Keratinocyte (primary cell): Measurements from ENCODE around the gene OR51E2. TPM values are rescaled to one million over a fixed set of nuclear protein-coding genes. Genes with fewer than 3 reads are reported as not detected.

ENCODE experiments used
- DNase-seq: peaks from one replicate; pipeline ENCODE4 v3.0.0-alpha.2; 2011; ENCODE audit warnings: low read depth, missing footprints, low spot score
- FAIRE-seq: peaks from 2 replicates; lab custom pipeline; 2011; peaks lifted over from hg19 to GRCh38; lab: Jason Lieb, UNC
- H2AFZ ChIP-seq: 2 replicates; pipeline ENCODE4 v1.6.0; 2012; ENCODE audit warnings: low read length, control low read depth, inconsistent platforms; ENCODE audit not compliant: control insufficient read depth
- H3K27ac ChIP-seq: 2 replicates; pipeline ENCODE4 v1.5.1; 2011; ENCODE audit warnings: low read length; ENCODE audit not compliant: control insufficient read depth, insufficient read depth
- H3K27me3 ChIP-seq: 3 replicates; pipeline ENCODE4 v1.6.0; 2011; ENCODE audit warnings: low read length; ENCODE audit not compliant: control insufficient read depth, insufficient read depth; ENCODE audit errors: extremely low read depth
- H3K36me3 ChIP-seq, 2 experiments: 2 replicates in 1 of 2; 3 replicates in 1 of 2; pipeline ENCODE4 v1.5.1; 2011; ENCODE audit warnings: low read length in 2 of 2, mild to moderate bottlenecking in 1 of 2; ENCODE audit not compliant: control insufficient read depth in 2 of 2, insufficient read depth in 2 of 2; ENCODE audit errors: extremely low read depth in 1 of 2
- H3K4me1 ChIP-seq: 3 replicates; pipeline ENCODE4 v1.5.1; 2011; ENCODE audit warnings: low read length; ENCODE audit not compliant: control insufficient read depth, insufficient read depth; ENCODE audit errors: extremely low read depth
- H3K4me2 ChIP-seq: 3 replicates; pipeline ENCODE4 v1.6.0; 2011; ENCODE audit warnings: low read depth, low read length; ENCODE audit not compliant: control insufficient read depth, insufficient read depth; ENCODE audit errors: extremely low read depth
- H3K4me3 ChIP-seq, 3 experiments: fragments of 200-600 bp in 1 of 3; sonication (generic) in 1 of 3; 2 replicates in 2 of 3; 3 replicates in 1 of 3; pipeline ENCODE4 v1.5.1; 2011 to 2016; ENCODE audit warnings: low read length in 3 of 3, mild to moderate bottlenecking in 3 of 3, control low read depth in 2 of 3, inconsistent platforms in 1 of 3, low read depth in 1 of 3, mixed read lengths in 1 of 3, mixed run types in 1 of 3, moderate library complexity in 1 of 3; ENCODE audit not compliant: control insufficient read depth in 2 of 3, insufficient read depth in 2 of 3; ENCODE audit errors: extremely low read depth in 1 of 3
- H3K79me2 ChIP-seq: 2 replicates; pipeline ENCODE4 v1.6.0; 2012; ENCODE audit warnings: low read length; ENCODE audit not compliant: control insufficient read depth, insufficient read depth
- H3K9ac ChIP-seq: 3 replicates; pipeline ENCODE4 v1.6.0; 2011; ENCODE audit warnings: low read length; ENCODE audit not compliant: control insufficient read depth, insufficient read depth; ENCODE audit errors: extremely low read depth
- H3K9me1 ChIP-seq: 3 replicates; pipeline ENCODE4 v1.6.0; 2011; ENCODE audit warnings: low read length; ENCODE audit not compliant: control insufficient read depth, insufficient read depth; ENCODE audit errors: extremely low read depth
- H3K9me3 ChIP-seq: 2 replicates; pipeline ENCODE4 v1.5.1; 2012; ENCODE audit warnings: low read depth, low read length; ENCODE audit not compliant: control insufficient read depth
- H4K20me1 ChIP-seq: 3 replicates; pipeline ENCODE4 v1.6.0; 2011; ENCODE audit warnings: low read length; ENCODE audit not compliant: control insufficient read depth, insufficient read depth; ENCODE audit errors: extremely low read depth
- CTCF ChIP-seq, 3 experiments: IDR thresholded peaks in 1 of 3; conservative IDR thresholded peaks in 1 of 3; optimal IDR thresholded peaks in 1 of 3; 2 replicates in 2 of 3; 3 replicates in 1 of 3; pipeline versions ENCODE3 to v1.5.1; 2011; ENCODE audit warnings: low read length in 3 of 3, mild to moderate bottlenecking in 3 of 3, moderate library complexity in 2 of 3, control low read depth in 1 of 3, inconsistent platforms in 1 of 3; ENCODE audit not compliant: insufficient read depth in 2 of 3; ENCODE audit errors: extremely low read depth in 1 of 3
- EZH2 ChIP-seq: IDR thresholded peaks from one replicate; pipeline ENCODE4 v1.6.1; 2012; ENCODE audit warnings: inconsistent platforms, mild to moderate bottlenecking, low read length, moderate library complexity
- dilution Hi-C: fragments of 300-500 bp; cut with MboI; formaldehyde crosslinking; loops from one replicate; pipeline ENCODE4 v1.7.0; 2020; ENCODE audit warnings: low sequenced_read_pairs; ENCODE audit not compliant: extremely low pct_ligation_motif_present
- polyA plus RNA-seq, 5 experiments: library from polyadenylated mRNA; depleted of rRNA in 3 of 5; stranded (reverse) in 3 of 5; stranded (forward) in 1 of 5; unstranded in 1 of 5; fragments of >200 nt; gene quantifications; 1 replicate in 1 of 5; 2 replicates in 3 of 5; 3 replicates in 1 of 5; pipeline versions ENCODE4 v1.2.1 to v1.2.3, GENCODE V29; 2011 to 2012; ENCODE audit warnings: missing spikeins in 2 of 5, low read depth in 1 of 5, low replicate concordance in 1 of 5

OR51E2 gene
- polyA plus RNA-seq, 1 donor (not counting 4 experiments of a cell fraction or from before 2014, with no cell fraction given), result 0.03 TPM

- no peak for TF ChIP-seq CTCF (optimal IDR thresholded peaks at IDR 0.05 in 1 of 3, IDR thresholded peaks at IDR 0.05 in 1 of 3, conservative IDR thresholded peaks at IDR 0.05 in 1 of 3; ENCODE audit: extremely low read depth in 1 of 3, insufficient read depth in 2 of 3, low read length in 3 of 3)
- no peak for TF ChIP-seq EZH2
- DNase-seq, result no peak
- no peak overlapping the region for H3K4me2 ChIP-seq
- H3K4me1 ChIP-seq, result no peaks in the 10 kb centered on the region
- no peaks in the 10 kb centered on the region for H3K36me3 ChIP-seq
- H3K9me3 ChIP-seq, result no peaks in the 10 kb centered on the region
- no peaks in the 10 kb centered on the region for H3K9me1 ChIP-seq
- FAIRE-seq, result no peak
- no peak overlapping the region for H3K27ac ChIP-seq
- peaks cover 3% of the 10 kb centered on the region for H3K27me3 ChIP-seq
- dilution Hi-C loops, result no loop called here
- no peaks in the 10 kb centered on the region for H3K79me2 ChIP-seq
- no peaks in the 10 kb centered on the region for H4K20me1 ChIP-seq
- H3K4me3 ChIP-seq, result no peak overlapping the region
- no peak overlapping the region for H2AFZ ChIP-seq
- H3K9ac ChIP-seq, result no peak overlapping the region
These were observed 42.9 kb downstream of the OR51E2 start for GRCh38 chr11:4654635-4655369.

GRCh38 chr11:4647766-4648165 lies 49.9 kb downstream of the OR51E2 start:
- Histone ChIP-seq H3K36me3 (no peaks in the 10 kb centered on the region), H3K9me3 (no peaks in the 10 kb centered on the region), H3K4me2 (no peak overlapping the region), H3K9me1 (no peaks in the 10 kb centered on the region), H3K4me3 (no peak overlapping the region), H3K4me1 (no peaks in the 10 kb centered on the region), H3K27me3 (peaks cover 3% of the 10 kb centered on the region), H4K20me1 (no peaks in the 10 kb centered on the region), H3K9ac (no peak overlapping the region), H2AFZ (no peak overlapping the region), H3K27ac (no peak overlapping the region), H3K79me2 (no peaks in the 10 kb centered on the region)
- no peak for DNase-seq
- TF ChIP-seq CTCF (optimal IDR thresholded peaks at IDR 0.05 in 1 of 3, IDR thresholded peaks at IDR 0.05 in 1 of 3, conservative IDR thresholded peaks at IDR 0.05 in 1 of 3; ENCODE audit: extremely low read depth in 1 of 3, insufficient read depth in 2 of 3, low read length in 3 of 3) (no peak), EZH2 (no peak)
- dilution Hi-C loops, result no loop called here
- FAIRE-seq, result no peak
